Activated B cell treated with CpG ODN at 0.5 μM for 24 hours (primary cell): ENCODE measurements around the gene SH3GL3. TPM values are rescaled to one million over a fixed set of nuclear protein-coding genes. Genes with fewer than 3 reads are reported as not detected.

Source experiments
- ATAC-seq: fragments of 200-7000 bp; cut with Tn5 transposase; one replicate; pipeline ENCODE4 v1.10.0; 2021; ENCODE audit warnings: low read depth, mild to moderate bottlenecking, moderate library complexity
- CTCF ChIA-PET: fragments of 350-600 bp; sonication (Branson Sonifier 250); formaldehyde crosslinking; loops from one replicate; lab custom pipeline; 2021; ENCODE audit warnings: antibody characterized with exemption; lab: Charles Lee
- POLR2A ChIA-PET: fragments of 350-600 bp; sonication (Branson Sonifier 250); formaldehyde crosslinking; loops from one replicate; lab custom pipeline; 2021; ENCODE audit warnings: antibody characterized with exemption; lab: Charles Lee
- DNase-seq: peaks from one replicate; pipeline ENCODE4 v3.0.0; 2022
- H3K27ac Mint-ChIP-seq: one replicate; pipeline ENCODE4 v1.8.0; 2020; ENCODE audit warnings: mixed read lengths
- H3K27me3 Mint-ChIP-seq: one replicate; pipeline ENCODE4 v1.8.0; 2021; ENCODE audit warnings: mixed read lengths
- H3K36me3 Mint-ChIP-seq: one replicate; pipeline ENCODE4 v1.8.0; 2021; ENCODE audit warnings: low read depth, mixed read lengths
- H3K4me1 Mint-ChIP-seq: one replicate; pipeline ENCODE4 v1.8.0; 2021; ENCODE audit warnings: mixed read lengths
- H3K4me3 Mint-ChIP-seq: one replicate; pipeline ENCODE4 v1.8.0; 2020; ENCODE audit warnings: mild to moderate bottlenecking, mixed read lengths
- H3K9me3 Mint-ChIP-seq: one replicate; pipeline ENCODE4 v1.8.0; 2020; ENCODE audit warnings: mixed read lengths
- CTCF ChIP-seq: fragments of 200-600 bp; IDR thresholded peaks from one replicate; pipeline ENCODE4 v1.8.0; 2022; ENCODE audit warnings: antibody characterized with exemption, mild to moderate bottlenecking
- intact Hi-C: fragments of 100-400 bp; cut with micrococcal nuclease; formaldehyde crosslinking; loops from one replicate; pipeline ENCODE4 v1.15.1; 2024
- total RNA-seq: library from RNA; stranded (reverse); gene quantifications from 2 replicates; pipeline ENCODE4 v1.2.3, GENCODE V29; 2022

SH3GL3 gene
- total RNA-seq, 1 donor from 2014 or later = not detected

GRCh38 chr15:83585601-83586335 lies 138.6 kb downstream of the SH3GL3 start:
- TF ChIP-seq CTCF = no peak
- Mint-ChIP-seq H3K9me3 (no peaks in the 10 kb centered on the region), H3K27me3 (no peaks in the 10 kb centered on the region), H3K36me3 (no peaks in the 10 kb centered on the region), H3K4me3 (no peak overlapping the region), H3K27ac (no peak overlapping the region), H3K4me1 (no peaks in the 10 kb centered on the region)
- ChIA-PET CTCF (no interaction called here), POLR2A (no interaction called here)
- intact Hi-C loops = no loop called here
- ATAC-seq = no peak
- DNase-seq = no peak

GRCh38 chr15:83587091-83587490 lies 139.9 kb downstream of the SH3GL3 start:
- ChIA-PET CTCF (no interaction called here), POLR2A (no interaction called here)
- Mint-ChIP-seq H3K4me3 (no peak overlapping the region), H3K27me3 (no peaks in the 10 kb centered on the region), H3K27ac (no peak overlapping the region), H3K9me3 (no peaks in the 10 kb centered on the region), H3K36me3 (no peaks in the 10 kb centered on the region), H3K4me1 (no peaks in the 10 kb centered on the region)
- TF ChIP-seq CTCF = no peak
- intact Hi-C loops = no loop called here
- ATAC-seq (no peak), DNase-seq (no peak)

GRCh38 chr15:83588441-83588840 lies 141.3 kb downstream of the SH3GL3 start:
- intact Hi-C loops = no loop called here
- ChIA-PET CTCF (no interaction called here), POLR2A (no interaction called here)
- Mint-ChIP-seq H3K9me3 (no peaks in the 10 kb centered on the region), H3K27ac (no peak overlapping the region), H3K27me3 (no peaks in the 10 kb centered on the region), H3K4me3 (no peak overlapping the region), H3K4me1 (no peaks in the 10 kb centered on the region), H3K36me3 (no peaks in the 10 kb centered on the region)
- ATAC-seq (no peak), DNase-seq (no peak)
- no peak for TF ChIP-seq CTCF

- Mint-ChIP-seq H3K27ac (no peak overlapping the region), H3K27me3 (no peaks in the 10 kb centered on the region), H3K9me3 (no peaks in the 10 kb centered on the region), H3K36me3 (no peaks in the 10 kb centered on the region), H3K4me1 (no peaks in the 10 kb centered on the region), H3K4me3 (no peak overlapping the region)
- no peak for DNase-seq
- no peak for ATAC-seq
- POLR2A ChIA-PET = no interaction called here
- CTCF ChIA-PET = no interaction called here
- intact Hi-C loops = no loop called here
- TF ChIP-seq CTCF = no peak
Measured at GRCh38 chr15:83592370-83593040, 145.4 kb downstream of the SH3GL3 start.

GRCh38 chr15:83595191-83595590 lies 148.1 kb downstream of the SH3GL3 start:
- ChIA-PET CTCF (no interaction called here), POLR2A (no interaction called here)
- TF ChIP-seq CTCF = no peak
- intact Hi-C loops = no loop called here
- Mint-ChIP-seq H3K4me1 (no peaks in the 10 kb centered on the region), H3K36me3 (no peaks in the 10 kb centered on the region), H3K4me3 (no peak overlapping the region), H3K27ac (no peak overlapping the region), H3K9me3 (peaks cover 6% of the 10 kb centered on the region), H3K27me3 (no peaks in the 10 kb centered on the region)
- no peak for DNase-seq
- ATAC-seq = no peak
